CD8-positive, alpha-beta memory T cell (primary cell): ENCODE data around the gene HYPK. TPM values are rescaled to one million over a fixed set of nuclear protein-coding genes. Genes with fewer than 3 reads are reported as not detected.

Source experiments
- polyA plus RNA-seq: library from polyadenylated mRNA; unstranded; fragments of 300-500 nt; fragmentation: Illumina TruSeq; gene quantifications from one replicate; pipeline ENCODE4 v1.2.3, GENCODE V29; 2021
- total RNA-seq, 2 experiments: library from RNA; stranded (reverse); gene quantifications; one replicate each; pipeline ENCODE4 v1.2.3, GENCODE V29; 2021

HYPK gene
- total and polyA plus RNA-seq, 3 experiments from 2014 or later = 11.9 to 32.7 (median 28.5) TPM

Other genes starting within 250 kb of the HYPK start
- gene PPIP5K1, start 210.4 kb upstream of the HYPK start, total RNA-seq = 10 to 100 TPM; 26.9 to 35.6 TPM
- 7.1 TPM for gene PPIP5K1, start 210.4 kb upstream of the HYPK start, polyA plus RNA-seq
- not detected for gene CKMT1B, start 206.6 kb upstream of the HYPK start, total RNA-seq
- gene CKMT1B, start 206.6 kb upstream of the HYPK start, polyA plus RNA-seq = not detected
- gene STRC, start 181.8 kb upstream of the HYPK start, total RNA-seq = under 1 TPM; 0.27 to 0.63 TPM
- not detected for gene STRC, start 181.8 kb upstream of the HYPK start, polyA plus RNA-seq
- gene CATSPER2, start 151.8 kb upstream of the HYPK start, total RNA-seq = 1 to 10 TPM in 1 of 2 experiments, under 1 TPM in 1; 0.77 to 1.1 TPM
- gene CATSPER2, start 151.8 kb upstream of the HYPK start, polyA plus RNA-seq = 3.1 TPM
- gene CKMT1A, start 106.7 kb upstream of the HYPK start, total RNA-seq = not detected
- not detected for gene CKMT1A, start 106.7 kb upstream of the HYPK start, polyA plus RNA-seq
- 100 to 1,000 TPM; 336 to 338 TPM for gene PDIA3, start 54.2 kb upstream of the HYPK start, total RNA-seq
- gene PDIA3, start 54.2 kb upstream of the HYPK start, polyA plus RNA-seq = 383 TPM
- gene ELL3, start 23.6 kb upstream of the HYPK start, total RNA-seq = 1 to 10 TPM in 1 of 2 experiments, under 1 TPM in 1; 0.49 to 1.8 TPM
- 0.24 TPM for gene ELL3, start 23.6 kb upstream of the HYPK start, polyA plus RNA-seq
- gene SERF2, start 8.3 kb upstream of the HYPK start, total RNA-seq = 100 to 1,000 TPM; 624 to 632 TPM
- gene SERF2, start 8.3 kb upstream of the HYPK start, polyA plus RNA-seq = 1,932 TPM
- gene SERINC4, start 379 bp upstream of the HYPK start, total RNA-seq = under 1 TPM; 0.20 to 0.26 TPM
- 2.2 TPM for gene SERINC4, start 379 bp upstream of the HYPK start, polyA plus RNA-seq
- gene MFAP1, start 24.1 kb downstream of the HYPK start, total RNA-seq = 10 to 100 TPM; 49.8 to 50.1 TPM
- 16.8 TPM for gene MFAP1, start 24.1 kb downstream of the HYPK start, polyA plus RNA-seq
- gene WDR76, start 26.4 kb downstream of the HYPK start, total RNA-seq = 10 to 100 TPM; 71.4 to 75.6 TPM
- gene WDR76, start 26.4 kb downstream of the HYPK start, polyA plus RNA-seq = 7.5 TPM